Naive thymus-derived CD4-positive, alpha-beta T cell (primary cell): ENCODE measurements around the gene DGKI. TPM values are rescaled to one million over a fixed set of nuclear protein-coding genes. Genes with fewer than 3 reads are reported as not detected.

Experiments
- ATAC-seq: fragments of 150-1000 bp; cut with Tn5 transposase; 2 replicates; pipeline ENCODE4 v1.10.0; 2021; ENCODE audit warnings: mild to moderate bottlenecking, moderate library complexity
- CTCF ChIA-PET: fragments of 350-600 bp; sonication (Branson Sonifier 250); formaldehyde crosslinking; loops from one replicate; lab custom pipeline; 2021; ENCODE audit warnings: antibody characterized with exemption; lab: Charles Lee
- POLR2A ChIA-PET: fragments of 350-600 bp; sonication (Branson Sonifier 250); formaldehyde crosslinking; loops from one replicate; lab custom pipeline; 2021; ENCODE audit warnings: antibody characterized with exemption, inconsistent platforms; lab: Charles Lee
- DNase-seq, 9 donors: peaks; one replicate each; pipeline versions ENCODE4 v3.0.0 to v3.0.0-alpha.2; 2020 to 2022; ENCODE audit warnings: mixed read lengths in 1 of 9
- H3K27ac ChIP-seq: one replicate; pipeline ENCODE4 v1.7.0; 2013; ENCODE audit warnings: mild to moderate bottlenecking, low read depth, low read length, moderate library complexity
- H3K27me3 ChIP-seq, 2 donors: one replicate each; pipeline ENCODE4 v1.7.0; 2013; ENCODE audit warnings: low read length in 2 of 2, mild to moderate bottlenecking in 2 of 2, moderate library complexity in 2 of 2; ENCODE audit not compliant: control insufficient read depth in 2 of 2, insufficient read depth in 2 of 2
- H3K36me3 ChIP-seq, 3 experiments: 1 replicate in 2 of 3; 2 replicates in 1 of 3; pipeline ENCODE4 v1.7.0; 2013; ENCODE audit warnings: low read length in 3 of 3, mild to moderate bottlenecking in 3 of 3, moderate library complexity in 1 of 3; ENCODE audit not compliant: insufficient read depth in 3 of 3, control insufficient read depth in 2 of 3
- H3K4me1 ChIP-seq, 2 donors: one replicate each; pipeline ENCODE4 v1.7.0; 2013; ENCODE audit warnings: low read length in 2 of 2, mild to moderate bottlenecking in 2 of 2, moderate library complexity in 1 of 2; ENCODE audit not compliant: control insufficient read depth in 2 of 2, insufficient read depth in 2 of 2
- H3K4me3 ChIP-seq: 2 replicates; pipeline ENCODE4 v1.7.0; 2013; ENCODE audit warnings: mild to moderate bottlenecking, low read length
- H3K9me3 ChIP-seq, 3 experiments: 1 replicate in 2 of 3; 2 replicates in 1 of 3; pipeline ENCODE4 v1.7.0; 2013; ENCODE audit warnings: low read length in 3 of 3; ENCODE audit not compliant: control insufficient read depth in 2 of 3
- H3K27ac Mint-ChIP-seq, 9 donors: one replicate each; pipeline ENCODE4 v1.8.0; 2020 to 2022; ENCODE audit warnings: mixed read lengths in 9 of 9, mild to moderate bottlenecking in 8 of 9, moderate library complexity in 5 of 9, inconsistent platforms in 2 of 9
- H3K27me3 Mint-ChIP-seq, 5 donors: one replicate each; pipeline ENCODE4 v1.8.0; 2021 to 2022; ENCODE audit warnings: mixed read lengths in 5 of 5, mild to moderate bottlenecking in 1 of 5
- H3K36me3 Mint-ChIP-seq, 5 donors: one replicate each; pipeline ENCODE4 v1.8.0; 2020 to 2022; ENCODE audit warnings: mixed read lengths in 5 of 5, mild to moderate bottlenecking in 3 of 5, inconsistent platforms in 1 of 5
- H3K4me1 Mint-ChIP-seq, 7 donors: one replicate each; pipeline ENCODE4 v1.8.0; 2020 to 2022; ENCODE audit warnings: mixed read lengths in 7 of 7, mild to moderate bottlenecking in 3 of 7, inconsistent platforms in 1 of 7
- H3K4me3 Mint-ChIP-seq, 10 donors: one replicate each; pipeline ENCODE4 v1.8.0; 2020 to 2022; ENCODE audit warnings: mild to moderate bottlenecking in 10 of 10, mixed read lengths in 10 of 10, moderate library complexity in 6 of 10, inconsistent platforms in 2 of 10
- H3K9me3 Mint-ChIP-seq, 11 donors: one replicate each; pipeline ENCODE4 v1.8.0; 2020 to 2022; ENCODE audit warnings: mixed read lengths in 11 of 11, mild to moderate bottlenecking in 4 of 11, inconsistent platforms in 1 of 11, moderate library complexity in 1 of 11
- intact Hi-C, 2 donors: fragments of 100-400 bp; cut with micrococcal nuclease; formaldehyde crosslinking; loops; one replicate each; pipeline ENCODE4 v1.15.1; 2023
- polyA plus RNA-seq, 2 donors: library from polyadenylated mRNA; unstranded; fragments of 300-500 nt; fragmentation: Illumina TruSeq; gene quantifications; one replicate each; pipeline ENCODE4 v1.2.3, GENCODE V29; 2021
- total RNA-seq, 6 experiments: library from RNA in 5 of 6; stranded (reverse) in 5 of 6; gene quantifications; 1 replicate in 5 of 6; 2 replicates in 1 of 6; pipeline ENCODE4 v1.2.3 and lab custom pipeline; 2021 to 2026

Gene DGKI
- total and polyA plus RNA-seq, 7 experiments from 2014 or later, result 1.3 TPM; not detected in 6

GRCh38 chr7:137880432-137880831 lies 33.7 kb upstream of the DGKI start:
- Mint-ChIP-seq H3K9me3 (peaks cover 0 to 6% (median 0%) of the 10 kb centered on the region in 11 donors), H3K27ac (no peak overlapping the region), H3K36me3 (peaks cover 23 to 89% (median 61%) of the 10 kb centered on the region in 5 donors), H3K27me3 (no peaks in the 10 kb centered on the region), H3K4me1 (peaks cover 0 to 16% (median 0%) of the 10 kb centered on the region in 7 donors), H3K4me3 (no peak overlapping the region)
- no peaks in the 10 kb centered on the region for H3K4me1 ChIP-seq
- no peak overlapping the region for H3K4me3 ChIP-seq
- ChIA-PET CTCF (no interaction called here), POLR2A (no interaction called here)
- no peak overlapping the region for H3K27ac ChIP-seq
- intact Hi-C loops, result no loop called here
- H3K27me3 ChIP-seq, result no peaks in the 10 kb centered on the region
- ATAC-seq (no peak), DNase-seq (no peak)
- peaks cover 0 to 51% (median 7%) of the 10 kb centered on the region in 3 experiments for H3K36me3 ChIP-seq
- no peaks in the 10 kb centered on the region for H3K9me3 ChIP-seq

GRCh38 chr7:137879357-137880158 lies 32.8 kb upstream of the DGKI start:
- intact Hi-C loops, result no loop called here
- DNase-seq (no peak), ATAC-seq (no peak)
- H3K27me3 ChIP-seq, result no peaks in the 10 kb centered on the region
- CTCF ChIA-PET, result no interaction called here
- Mint-ChIP-seq H3K9me3 (peaks cover 0 to 6% (median 0%) of the 10 kb centered on the region in 11 donors), H3K27ac (peak overlapping the region in 1 of 9 donors; percentile 39), H3K36me3 (peaks cover 23 to 86% (median 57%) of the 10 kb centered on the region in 5 donors), H3K4me3 (no peak overlapping the region), H3K4me1 (peaks cover 0 to 16% (median 0%) of the 10 kb centered on the region in 7 donors), H3K27me3 (no peaks in the 10 kb centered on the region)
- H3K4me3 ChIP-seq, result no peak overlapping the region
- no peak overlapping the region for H3K27ac ChIP-seq
- H3K9me3 ChIP-seq, result no peaks in the 10 kb centered on the region
- peaks cover 0 to 42% (median 7%) of the 10 kb centered on the region in 3 experiments for H3K36me3 ChIP-seq
- POLR2A ChIA-PET, result no interaction called here
- H3K4me1 ChIP-seq, result no peaks in the 10 kb centered on the region

- no peak overlapping the region for H3K4me3 Mint-ChIP-seq
- H3K27me3 Mint-ChIP-seq, result no peaks in the 10 kb centered on the region
- CTCF ChIA-PET, result no interaction called here
- peaks cover 23 to 86% (median 53%) of the 10 kb centered on the region in 5 donors for H3K36me3 Mint-ChIP-seq
- H3K9me3 Mint-ChIP-seq, result peaks cover 0 to 6% (median 0%) of the 10 kb centered on the region in 11 donors
- no peak overlapping the region for H3K4me3 ChIP-seq
- no peak for DNase-seq
- no peaks in the 10 kb centered on the region for H3K9me3 ChIP-seq
- POLR2A ChIA-PET, result no interaction called here
- intact Hi-C loops, result no loop called here
- H3K4me1 ChIP-seq, result no peaks in the 10 kb centered on the region
- ATAC-seq, result no peak
- H3K36me3 ChIP-seq, result peaks cover 0 to 40% (median 7%) of the 10 kb centered on the region in 3 experiments
- H3K4me1 Mint-ChIP-seq, result peaks cover 0 to 23% (median 0%) of the 10 kb centered on the region in 7 donors
- H3K27ac Mint-ChIP-seq, result no peak overlapping the region
- H3K27me3 ChIP-seq, result no peaks in the 10 kb centered on the region
- no peak overlapping the region for H3K27ac ChIP-seq
These were observed 31.7 kb upstream of the DGKI start for GRCh38 chr7:137878333-137878961.

GRCh38 chr7:137877027-137877675 lies 30.4 kb upstream of the DGKI start:
- ChIA-PET POLR2A (no interaction called here), CTCF (interaction anchor here (0.6 kb wide), 1 partner anchor 38 kb away, joined by 6 read pairs; no protein-coding TSS in a partner anchor)
- Histone ChIP-seq H3K27ac (no peak overlapping the region), H3K9me3 (no peaks in the 10 kb centered on the region), H3K27me3 (no peaks in the 10 kb centered on the region), H3K4me1 (no peaks in the 10 kb centered on the region), H3K36me3 (peaks cover 0 to 29% (median 7%) of the 10 kb centered on the region in 3 experiments), H3K4me3 (no peak overlapping the region)
- Mint-ChIP-seq H3K4me3 (no peak overlapping the region), H3K27me3 (no peaks in the 10 kb centered on the region), H3K36me3 (peaks cover 19 to 80% (median 45%) of the 10 kb centered on the region in 5 donors), H3K9me3 (peaks cover 0 to 5% (median 0%) of the 10 kb centered on the region in 11 donors), H3K27ac (no peak overlapping the region), H3K4me1 (peaks cover 0 to 22% (median 0%) of the 10 kb centered on the region in 7 donors)
- ATAC-seq (no peak), DNase-seq (no peak)
- intact Hi-C loops, result no loop called here

GRCh38 chr7:137875746-137876145 lies 29.0 kb upstream of the DGKI start:
- peaks cover 0 to 16% (median 0%) of the 10 kb centered on the region in 3 experiments for H3K36me3 ChIP-seq
- H3K4me1 ChIP-seq, result no peaks in the 10 kb centered on the region
- ChIA-PET POLR2A (no interaction called here), CTCF (no interaction called here)
- DNase-seq (no peak), ATAC-seq (no peak)
- Mint-ChIP-seq H3K36me3 (peaks cover 16 to 75% (median 37%) of the 10 kb centered on the region in 5 donors), H3K27me3 (no peaks in the 10 kb centered on the region), H3K9me3 (peaks cover 0 to 1% (median 0%) of the 10 kb centered on the region in 11 donors), H3K27ac (no peak overlapping the region), H3K4me1 (peaks cover 0 to 20% (median 0%) of the 10 kb centered on the region in 7 donors), H3K4me3 (no peak overlapping the region)
- no peaks in the 10 kb centered on the region for H3K27me3 ChIP-seq
- H3K4me3 ChIP-seq, result no peak overlapping the region
- H3K9me3 ChIP-seq, result no peaks in the 10 kb centered on the region
- H3K27ac ChIP-seq, result no peak overlapping the region
- intact Hi-C loops, result no loop called here

- no peak overlapping the region for H3K27ac ChIP-seq
- no peak for DNase-seq
- peaks cover 0 to 2% (median 0%) of the 10 kb centered on the region in 11 donors for H3K9me3 Mint-ChIP-seq
- H3K4me3 ChIP-seq, result no peak overlapping the region
- peaks cover 0 to 1% (median 0%) of the 10 kb centered on the region in 3 experiments for H3K36me3 ChIP-seq
- no peaks in the 10 kb centered on the region for H3K27me3 Mint-ChIP-seq
- CTCF ChIA-PET, result no interaction called here
- no peak overlapping the region for H3K4me3 Mint-ChIP-seq
- H3K4me1 ChIP-seq, result no peaks in the 10 kb centered on the region
- H3K27ac Mint-ChIP-seq, result peak overlapping the region in 1 of 9 donors; percentile 2
- POLR2A ChIA-PET, result no interaction called here
- H3K9me3 ChIP-seq, result no peaks in the 10 kb centered on the region
- ATAC-seq, result no peak
- H3K27me3 ChIP-seq, result no peaks in the 10 kb centered on the region
- H3K36me3 Mint-ChIP-seq, result peaks cover under 1 to 73% (median 31%) of the 10 kb centered on the region in 5 donors
- intact Hi-C loops, result no loop called here
- H3K4me1 Mint-ChIP-seq, result peaks cover 0 to 16% (median 0%) of the 10 kb centered on the region in 7 donors
These were observed 27.4 kb upstream of the DGKI start for GRCh38 chr7:137873979-137874777.
